ENCODE measurements around the gene SPAG6.

The SPAG6 gene

GRCh38 chr10:22453948-22454591 lies 108.8 kb downstream of the SPAG6 start:
- H3K4me1 ChIP-seq (ENCODE audit: control insufficient read depth in 1 of 2, insufficient read depth in 2 of 2, low read length in 2 of 2), result no peaks in the 10 kb centered on the region
- H3K4me3 ChIP-seq (ENCODE audit: low read depth in 1 of 2, low read length in 2 of 2), result no peak overlapping the region
- H3K36me3 ChIP-seq (ENCODE audit: control insufficient read depth in 1 of 2, insufficient read depth in 2 of 2, low read length in 2 of 2), result no peaks in the 10 kb centered on the region
- H3K27ac ChIP-seq (ENCODE audit: low read depth, low read length), result no peak overlapping the region
- no peaks in the 10 kb centered on the region for H3K27me3 ChIP-seq (ENCODE audit: control insufficient read depth in 1 of 2, insufficient read depth in 2 of 2, low read length in 2 of 2)
- no peaks in the 10 kb centered on the region for H3K9me3 ChIP-seq (ENCODE audit: control insufficient read depth in 1 of 2, low read length in 2 of 2)
- H3K9ac ChIP-seq (ENCODE audit: low read depth in 1 of 2, low read length in 2 of 2), result no peak overlapping the region

DNA sequence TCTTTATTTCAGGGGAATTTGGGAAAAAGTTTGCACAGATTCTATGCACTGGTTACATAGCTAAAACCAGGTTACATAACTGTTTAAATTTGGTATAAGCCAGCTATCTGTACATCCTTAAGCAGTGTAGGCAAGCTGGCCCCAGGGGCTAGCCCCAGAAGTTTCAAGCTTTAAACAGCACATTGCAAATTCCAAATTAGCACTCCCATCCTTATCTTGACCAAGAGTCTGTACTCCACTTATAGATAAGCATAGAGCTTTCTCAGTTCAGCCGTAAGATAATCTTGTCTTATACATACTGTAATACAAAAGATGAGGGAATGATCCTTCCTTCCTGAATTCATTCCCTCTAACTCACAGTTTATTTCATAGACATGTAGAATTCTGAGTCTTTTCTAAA lies 109.3 kb downstream of the SPAG6 start:
- Histone ChIP-seq H3K4me1 (ENCODE audit: control insufficient read depth in 1 of 2, insufficient read depth in 2 of 2, low read length in 2 of 2) (no peaks in the 10 kb centered on the region), H3K27ac (ENCODE audit: low read depth, low read length) (no peak overlapping the region), H3K9me3 (ENCODE audit: control insufficient read depth in 1 of 2, low read length in 2 of 2) (no peaks in the 10 kb centered on the region), H3K9ac (ENCODE audit: low read depth in 1 of 2, low read length in 2 of 2) (no peak overlapping the region), H3K4me3 (ENCODE audit: low read depth in 1 of 2, low read length in 2 of 2) (no peak overlapping the region), H3K36me3 (ENCODE audit: control insufficient read depth in 1 of 2, insufficient read depth in 2 of 2, low read length in 2 of 2) (no peaks in the 10 kb centered on the region), H3K27me3 (ENCODE audit: control insufficient read depth in 1 of 2, insufficient read depth in 2 of 2, low read length in 2 of 2) (no peaks in the 10 kb centered on the region)

GRCh38 chr10:22455068-22455857 lies 110.0 kb downstream of the SPAG6 start:
- no peaks in the 10 kb centered on the region for H3K4me1 ChIP-seq (ENCODE audit: control insufficient read depth in 1 of 2, insufficient read depth in 2 of 2, low read length in 2 of 2)
- no peak overlapping the region for H3K27ac ChIP-seq (ENCODE audit: low read depth, low read length)
- no peaks in the 10 kb centered on the region for H3K27me3 ChIP-seq (ENCODE audit: control insufficient read depth in 1 of 2, insufficient read depth in 2 of 2, low read length in 2 of 2)
- no peak overlapping the region for H3K9ac ChIP-seq (ENCODE audit: low read depth in 1 of 2, low read length in 2 of 2)
- H3K9me3 ChIP-seq (ENCODE audit: control insufficient read depth in 1 of 2, low read length in 2 of 2), result no peaks in the 10 kb centered on the region
- no peak overlapping the region for H3K4me3 ChIP-seq (ENCODE audit: low read depth in 1 of 2, low read length in 2 of 2)
- no peaks in the 10 kb centered on the region for H3K36me3 ChIP-seq (ENCODE audit: control insufficient read depth in 1 of 2, insufficient read depth in 2 of 2, low read length in 2 of 2)

GRCh38 chr10:22456486-22456885 lies 111.2 kb downstream of the SPAG6 start:
- Histone ChIP-seq H3K4me1 (ENCODE audit: control insufficient read depth in 1 of 2, insufficient read depth in 2 of 2, low read length in 2 of 2) (no peaks in the 10 kb centered on the region), H3K4me3 (ENCODE audit: low read depth in 1 of 2, low read length in 2 of 2) (no peak overlapping the region), H3K36me3 (ENCODE audit: control insufficient read depth in 1 of 2, insufficient read depth in 2 of 2, low read length in 2 of 2) (no peaks in the 10 kb centered on the region), H3K27me3 (ENCODE audit: control insufficient read depth in 1 of 2, insufficient read depth in 2 of 2, low read length in 2 of 2) (no peaks in the 10 kb centered on the region), H3K27ac (ENCODE audit: low read depth, low read length) (no peak overlapping the region), H3K9me3 (ENCODE audit: control insufficient read depth in 1 of 2, low read length in 2 of 2) (no peaks in the 10 kb centered on the region), H3K9ac (ENCODE audit: low read depth in 1 of 2, low read length in 2 of 2) (no peak overlapping the region)

- H3K4me3 ChIP-seq (ENCODE audit: low read depth in 1 of 2, low read length in 2 of 2), result no peak overlapping the region
- no peak overlapping the region for H3K9ac ChIP-seq (ENCODE audit: low read depth in 1 of 2, low read length in 2 of 2)
- H3K9me3 ChIP-seq (ENCODE audit: control insufficient read depth in 1 of 2, low read length in 2 of 2), result no peaks in the 10 kb centered on the region
- no peaks in the 10 kb centered on the region for H3K36me3 ChIP-seq (ENCODE audit: control insufficient read depth in 1 of 2, insufficient read depth in 2 of 2, low read length in 2 of 2)
- H3K27me3 ChIP-seq (ENCODE audit: control insufficient read depth in 1 of 2, insufficient read depth in 2 of 2, low read length in 2 of 2), result no peaks in the 10 kb centered on the region
- no peaks in the 10 kb centered on the region for H3K4me1 ChIP-seq (ENCODE audit: control insufficient read depth in 1 of 2, insufficient read depth in 2 of 2, low read length in 2 of 2)
- no peak overlapping the region for H3K27ac ChIP-seq (ENCODE audit: low read depth, low read length)
These were observed 113.2 kb downstream of the SPAG6 start for GRCh38 chr10:22458272-22459038.

DNA sequence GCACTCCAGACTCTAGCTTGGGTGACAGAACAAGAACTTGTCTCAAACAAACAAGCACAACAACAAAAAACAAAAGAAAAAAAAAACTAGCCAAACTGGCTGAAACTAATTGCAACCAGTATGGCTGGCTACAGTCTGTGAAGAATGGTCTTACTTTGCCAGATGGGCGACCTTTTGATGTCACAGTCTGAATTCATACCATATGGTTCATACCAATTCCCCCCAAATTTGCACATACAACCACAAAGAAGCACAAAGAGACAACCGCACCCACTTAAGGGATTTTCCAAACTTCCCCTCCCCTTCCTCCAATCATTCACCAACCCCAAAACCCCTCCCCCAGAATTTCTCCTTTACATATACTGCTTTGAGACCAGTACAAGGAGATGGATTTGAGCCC lies 114.2 kb downstream of the SPAG6 start:
- H3K4me3 ChIP-seq (ENCODE audit: low read depth in 1 of 2, low read length in 2 of 2), result no peak overlapping the region
- H3K4me1 ChIP-seq (ENCODE audit: control insufficient read depth in 1 of 2, insufficient read depth in 2 of 2, low read length in 2 of 2), result no peaks in the 10 kb centered on the region
- H3K36me3 ChIP-seq (ENCODE audit: control insufficient read depth in 1 of 2, insufficient read depth in 2 of 2, low read length in 2 of 2), result no peaks in the 10 kb centered on the region
- no peak overlapping the region for H3K9ac ChIP-seq (ENCODE audit: low read depth in 1 of 2, low read length in 2 of 2)
- H3K27me3 ChIP-seq (ENCODE audit: control insufficient read depth in 1 of 2, insufficient read depth in 2 of 2, low read length in 2 of 2), result no peaks in the 10 kb centered on the region
- no peaks in the 10 kb centered on the region for H3K9me3 ChIP-seq (ENCODE audit: control insufficient read depth in 1 of 2, low read length in 2 of 2)
- H3K27ac ChIP-seq (ENCODE audit: low read depth, low read length), result no peak overlapping the region

DNA sequence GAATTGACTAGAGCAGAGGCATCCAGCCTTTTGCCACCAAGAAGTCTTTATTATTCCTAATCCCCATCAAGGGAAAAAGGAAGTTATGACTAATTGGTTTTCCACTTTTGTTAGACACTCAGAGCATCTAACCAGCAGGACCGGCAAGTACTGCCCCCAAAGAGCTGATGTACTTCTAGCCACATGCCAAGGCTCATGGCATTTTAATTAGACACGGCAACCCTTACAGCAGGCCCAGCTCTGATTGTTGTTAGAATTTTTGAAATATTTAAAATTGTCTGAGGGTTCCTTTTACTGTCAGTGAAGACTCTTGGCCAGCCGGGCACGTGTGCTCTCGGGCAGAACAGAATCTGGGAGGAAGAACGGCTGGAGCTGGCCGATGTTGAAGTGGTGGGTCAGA lies 114.8 kb downstream of the SPAG6 start:
- no peak overlapping the region for H3K9ac ChIP-seq (ENCODE audit: low read depth in 1 of 2, low read length in 2 of 2)
- H3K4me1 ChIP-seq (ENCODE audit: control insufficient read depth in 1 of 2, insufficient read depth in 2 of 2, low read length in 2 of 2), result no peaks in the 10 kb centered on the region
- no peak overlapping the region for H3K4me3 ChIP-seq (ENCODE audit: low read depth in 1 of 2, low read length in 2 of 2)
- H3K27ac ChIP-seq (ENCODE audit: low read depth, low read length), result no peak overlapping the region
- H3K36me3 ChIP-seq (ENCODE audit: control insufficient read depth in 1 of 2, insufficient read depth in 2 of 2, low read length in 2 of 2), result no peaks in the 10 kb centered on the region
- peaks cover 0 to 4% of the 10 kb centered on the region in 2 donors for H3K27me3 ChIP-seq (ENCODE audit: control insufficient read depth in 1 of 2, insufficient read depth in 2 of 2, low read length in 2 of 2)
- H3K9me3 ChIP-seq (ENCODE audit: control insufficient read depth in 1 of 2, low read length in 2 of 2), result no peaks in the 10 kb centered on the region

DNA sequence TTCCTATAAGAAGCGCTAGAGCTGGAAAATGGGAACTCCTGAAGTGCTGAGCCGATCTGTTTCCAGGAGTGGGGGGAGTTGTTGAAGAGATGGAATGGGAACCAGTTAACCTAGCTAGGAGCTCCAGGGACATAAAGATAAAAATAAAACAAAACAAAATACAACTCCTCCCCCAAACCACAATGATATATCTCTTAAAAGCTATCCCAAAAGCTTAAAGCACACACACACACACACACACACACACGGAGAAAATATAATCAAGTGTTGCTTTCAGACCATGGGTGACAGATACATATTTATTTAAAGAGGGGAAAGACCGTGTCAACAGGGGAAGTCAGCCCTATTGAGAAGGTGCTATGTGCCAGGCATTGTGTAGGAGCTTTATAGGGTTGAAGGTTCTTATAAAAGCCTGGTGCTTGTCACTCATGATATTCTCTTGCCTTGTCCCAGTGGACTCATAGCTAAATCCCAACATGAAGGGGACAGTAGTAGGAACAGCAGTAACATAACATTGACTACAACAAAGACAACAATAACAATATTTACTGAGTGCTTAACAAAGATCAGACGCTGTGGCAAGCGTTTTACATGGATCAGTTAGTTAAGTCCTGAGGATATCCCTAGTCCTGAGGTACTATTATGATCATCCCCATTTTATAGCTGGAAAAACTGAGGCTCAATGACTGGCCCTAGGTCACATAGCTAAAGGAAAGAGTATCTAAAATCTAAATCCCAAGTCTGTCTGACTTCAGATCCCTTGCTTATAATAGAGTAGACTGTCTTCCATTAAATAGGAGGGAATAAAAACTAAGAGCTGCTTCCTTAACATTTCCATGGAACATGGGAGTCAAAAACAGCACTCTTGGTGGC lies 115.5 kb downstream of the SPAG6 start:
- Histone ChIP-seq H3K27ac (ENCODE audit: low read depth, low read length) (no peak overlapping the region), H3K4me1 (ENCODE audit: control insufficient read depth in 1 of 2, insufficient read depth in 2 of 2, low read length in 2 of 2) (no peaks in the 10 kb centered on the region), H3K36me3 (ENCODE audit: control insufficient read depth in 1 of 2, insufficient read depth in 2 of 2, low read length in 2 of 2) (no peaks in the 10 kb centered on the region), H3K27me3 (ENCODE audit: control insufficient read depth in 1 of 2, insufficient read depth in 2 of 2, low read length in 2 of 2) (peaks cover 0 to 4% of the 10 kb centered on the region in 2 donors), H3K9me3 (ENCODE audit: control insufficient read depth in 1 of 2, low read length in 2 of 2) (no peaks in the 10 kb centered on the region), H3K9ac (ENCODE audit: low read depth in 1 of 2, low read length in 2 of 2) (no peak overlapping the region), H3K4me3 (ENCODE audit: low read depth in 1 of 2, low read length in 2 of 2) (no peak overlapping the region)

GRCh38 chr10:22461891-22462290 lies 116.6 kb downstream of the SPAG6 start:
- no peaks in the 10 kb centered on the region for H3K4me1 ChIP-seq (ENCODE audit: control insufficient read depth in 1 of 2, insufficient read depth in 2 of 2, low read length in 2 of 2)
- H3K27me3 ChIP-seq (ENCODE audit: control insufficient read depth in 1 of 2, insufficient read depth in 2 of 2, low read length in 2 of 2), result peaks cover 0 to 4% of the 10 kb centered on the region in 2 donors
- H3K4me3 ChIP-seq (ENCODE audit: low read depth in 1 of 2, low read length in 2 of 2), result no peak overlapping the region
- no peaks in the 10 kb centered on the region for H3K36me3 ChIP-seq (ENCODE audit: control insufficient read depth in 1 of 2, insufficient read depth in 2 of 2, low read length in 2 of 2)
- no peaks in the 10 kb centered on the region for H3K9me3 ChIP-seq (ENCODE audit: control insufficient read depth in 1 of 2, low read length in 2 of 2)
- H3K27ac ChIP-seq (ENCODE audit: low read depth, low read length), result no peak overlapping the region
- no peak overlapping the region for H3K9ac ChIP-seq (ENCODE audit: low read depth in 1 of 2, low read length in 2 of 2)

Measured in duodenal mucosa (tissue), 2 donors.